SK-N-SH treated with all-trans-retinoic acid at 6 μM for 48 hours (cell line): ENCODE measurements around the gene DLG2.

Experiments used
- ATAC-seq: fragments of 200-7000 bp; cut with Tn5 transposase; 3 replicates; pipeline ENCODE4 v1.9.1; 2020; ENCODE audit warnings: mild to moderate bottlenecking, moderate library complexity
- BACH2 ChIP-seq: fragments of 250-450 bp; sonication (Bioruptor Pico); IDR thresholded peaks from 2 replicates; pipeline ENCODE4 v1.9.0; 2021; ENCODE audit warnings: mild to moderate bottlenecking, borderline replicate concordance
- CSDC2 ChIP-seq: fragments of 250-450 bp; sonication (Bioruptor Pico); IDR thresholded peaks from 2 replicates; pipeline ENCODE4 v1.5.0; 2020; ENCODE audit warnings: mild to moderate bottlenecking, moderate library complexity
- CSRNP3 ChIP-seq: fragments of 250-450 bp; sonication (Bioruptor Pico); IDR thresholded peaks from 2 replicates; pipeline ENCODE4 v1.5.1; 2021; ENCODE audit warnings: mild to moderate bottlenecking, moderate library complexity
- ESRRG ChIP-seq: fragments of 250-450 bp; sonication (Bioruptor Pico); IDR thresholded peaks from 2 replicates; pipeline ENCODE4 v1.6.1; 2021; ENCODE audit warnings: mild to moderate bottlenecking
- GLIS3 ChIP-seq: fragments of 250-450 bp; sonication (Bioruptor Pico); IDR thresholded peaks from 2 replicates; pipeline ENCODE4 v1.5.0; 2020; ENCODE audit warnings: mild to moderate bottlenecking, moderate library complexity
- ISL1 ChIP-seq: fragments of 250-450 bp; sonication (Bioruptor Pico); IDR thresholded peaks from 2 replicates; pipeline ENCODE4 v2.1.2; 2022; ENCODE audit warnings: mild to moderate bottlenecking, moderate library complexity
- PATZ1 ChIP-seq: fragments of 250-450 bp; sonication (Bioruptor Pico); IDR thresholded peaks from 2 replicates; pipeline ENCODE4 v1.8.0; 2020; ENCODE audit warnings: mild to moderate bottlenecking, moderate library complexity, borderline replicate concordance
- POU6F1 ChIP-seq: fragments of 250-450 bp; sonication (Bioruptor Pico); IDR thresholded peaks from 2 replicates; pipeline ENCODE4 v1.8.0; 2021; ENCODE audit warnings: low read depth, mild to moderate bottlenecking, moderate library complexity, borderline replicate concordance
- PPARA ChIP-seq: fragments of 250-450 bp; sonication (Bioruptor Pico); IDR thresholded peaks from 2 replicates; pipeline ENCODE4 v1.5.0; 2020; ENCODE audit warnings: mild to moderate bottlenecking, borderline replicate concordance
- RARB ChIP-seq: fragments of 250-450 bp; sonication (Bioruptor Pico); IDR thresholded peaks from 2 replicates; pipeline ENCODE4 v1.8.0; 2021; ENCODE audit warnings: mild to moderate bottlenecking, moderate library complexity
- SNAI2 ChIP-seq: fragments of 250-450 bp; sonication (Bioruptor Pico); IDR thresholded peaks from 2 replicates; pipeline ENCODE4 v1.5.0; 2020; ENCODE audit warnings: mild to moderate bottlenecking, moderate library complexity
- TCF4 ChIP-seq: fragments of 250-450 bp; sonication (Bioruptor Pico); IDR thresholded peaks from 2 replicates; pipeline ENCODE4 v1.8.0; 2021; ENCODE audit warnings: mild to moderate bottlenecking, moderate library complexity, borderline replicate concordance
- TOX ChIP-seq: fragments of 250-450 bp; sonication (Bioruptor Pico); IDR thresholded peaks from 2 replicates; pipeline ENCODE4 v1.8.0; 2021; ENCODE audit warnings: mild to moderate bottlenecking, moderate library complexity, borderline replicate concordance
- TSHZ2 ChIP-seq: fragments of 250-450 bp; sonication (Bioruptor Pico); IDR thresholded peaks from 2 replicates; pipeline ENCODE4 v1.5.0; 2020; ENCODE audit warnings: mild to moderate bottlenecking, moderate library complexity
- ZC3H10 ChIP-seq: fragments of 250-450 bp; sonication (Bioruptor Pico); IDR thresholded peaks from 2 replicates; pipeline ENCODE4 v1.5.1; 2021; ENCODE audit warnings: mild to moderate bottlenecking, moderate library complexity
- ZFP3 ChIP-seq: fragments of 250-450 bp; sonication (Bioruptor Pico); IDR thresholded peaks from 2 replicates; pipeline ENCODE4 v1.5.0; 2020; ENCODE audit warnings: mild to moderate bottlenecking, moderate library complexity
- ZNF565 ChIP-seq: fragments of 450-650 bp; formaldehyde crosslinking; conservative IDR thresholded peaks from 2 replicates; pipeline ENCODE4 v1.5.0; 2020; ENCODE audit warnings: low read depth, mild to moderate bottlenecking, moderate library complexity
- ZNF70 ChIP-seq: fragments of 450-650 bp; formaldehyde crosslinking; IDR thresholded peaks from 2 replicates; pipeline ENCODE4 v1.5.0; 2020; ENCODE audit warnings: mild to moderate bottlenecking, moderate library complexity
- ZNF8 ChIP-seq: fragments of 450-650 bp; formaldehyde crosslinking; IDR thresholded peaks from 2 replicates; pipeline ENCODE4 v1.5.0; 2020; ENCODE audit warnings: mild to moderate bottlenecking, moderate library complexity

DLG2 gene

GRCh38 chr11:84193706-84194105, 1433.4 kb downstream of the DLG2 start:
- TF ChIP-seq RARB (CRISPR knock-in tag) (no peak), BACH2 (CRISPR knock-in tag) (no peak), ZNF70 (no peak), PATZ1 (CRISPR knock-in tag) (no peak), ZNF8 (CRISPR knock-in tag) (no peak), POU6F1 (CRISPR knock-in tag) (no peak), ZC3H10 (CRISPR knock-in tag) (no peak), CSDC2 (CRISPR knock-in tag) (no peak), ESRRG (no peak)
- no peak for ATAC-seq

- ATAC-seq, result no peak
- no peak for TF ChIP-seq PPARA (CRISPR knock-in tag)
These were observed 1438.6 kb downstream of the DLG2 start for GRCh38 chr11:84188521-84188920.

GRCh38 chr11:84173078-84173477, 1454.1 kb downstream of the DLG2 start:
- TF ChIP-seq CSRNP3 (CRISPR knock-in tag), result no peak
- no peak for TF ChIP-seq RARB (CRISPR knock-in tag)
- TF ChIP-seq TSHZ2, result no peak
- TF ChIP-seq SNAI2 (CRISPR knock-in tag), result no peak
- TF ChIP-seq PPARA (CRISPR knock-in tag), result no peak
- no peak for TF ChIP-seq ZNF565
- TF ChIP-seq TOX (CRISPR knock-in tag), result no peak
- no peak for TF ChIP-seq ZFP3
- ATAC-seq, result no peak

- ATAC-seq, result peak; percentile 63
- TF ChIP-seq RARB (CRISPR knock-in tag) (no peak), ISL1 (CRISPR knock-in tag) (no peak), TCF4 (CRISPR knock-in tag) (no peak), TSHZ2 (no peak), ZNF565 (no peak), GLIS3 (no peak)
These were observed 1462.0 kb downstream of the DLG2 start for GRCh38 chr11:84165139-84165538.
